A549 (cell line): ENCODE results near the gene ADTRP.

Source experiments
- CHD4 ChIP-seq: fragments of 200-600 bp; sonication (generic); IDR thresholded peaks from 2 replicates; pipeline ENCODE4 v1.6.1; 2016; ENCODE audit warnings: antibody characterized with exemption, mild to moderate bottlenecking, borderline replicate concordance
- EP300 ChIP-seq, 2 experiments: fragments of >200 bp; sonication (Bioruptor Twin); formaldehyde crosslinking; IDR thresholded peaks; 2 replicates in 1 of 2; 3 replicates in 1 of 2; pipeline ENCODE4 v1.6.1; 2016 to 2017
- HOXB13 ChIP-seq: fragments of 250-450 bp; sonication (Bioruptor Pico); IDR thresholded peaks from 2 replicates; pipeline ENCODE4 v1.5.0; 2020; ENCODE audit warnings: low read depth, mild to moderate bottlenecking, moderate library complexity
- JUN ChIP-seq, 2 experiments: fragments of >200 bp; sonication (Bioruptor Twin); formaldehyde crosslinking; IDR thresholded peaks; 2 replicates in 1 of 2; 3 replicates in 1 of 2; pipeline ENCODE4 v1.6.1; 2016 to 2017
- MAZ ChIP-seq: fragments of 150-350 bp; IDR thresholded peaks from 2 replicates; pipeline ENCODE4 v1.6.1; 2014; ENCODE audit warnings: antibody characterized with exemption, low read depth, low read length, borderline replicate concordance
- NR3C1 ChIP-seq: fragments of >200 bp; sonication (Bioruptor Twin); formaldehyde crosslinking; IDR thresholded peaks from 3 replicates; pipeline ENCODE4 v1.6.1; 2017
- POLR2A ChIP-seq: IDR thresholded peaks from 2 replicates; pipeline ENCODE4 v1.6.1; 2012; ENCODE audit warnings: mild to moderate bottlenecking, low read length
- TF ChIP-seq, protein P1 (sequence below): fragments of >200 bp; sonication (Bioruptor Twin); formaldehyde crosslinking; IDR thresholded peaks from 3 replicates; pipeline ENCODE4 v1.5.1; 2016
- TF ChIP-seq, protein P2 (sequence below): fragments of 250-450 bp; sonication (Bioruptor Pico); IDR thresholded peaks from 2 replicates; pipeline ENCODE4 v1.5.0; 2021; ENCODE audit warnings: mild to moderate bottlenecking, moderate library complexity, borderline replicate concordance

DNA sequence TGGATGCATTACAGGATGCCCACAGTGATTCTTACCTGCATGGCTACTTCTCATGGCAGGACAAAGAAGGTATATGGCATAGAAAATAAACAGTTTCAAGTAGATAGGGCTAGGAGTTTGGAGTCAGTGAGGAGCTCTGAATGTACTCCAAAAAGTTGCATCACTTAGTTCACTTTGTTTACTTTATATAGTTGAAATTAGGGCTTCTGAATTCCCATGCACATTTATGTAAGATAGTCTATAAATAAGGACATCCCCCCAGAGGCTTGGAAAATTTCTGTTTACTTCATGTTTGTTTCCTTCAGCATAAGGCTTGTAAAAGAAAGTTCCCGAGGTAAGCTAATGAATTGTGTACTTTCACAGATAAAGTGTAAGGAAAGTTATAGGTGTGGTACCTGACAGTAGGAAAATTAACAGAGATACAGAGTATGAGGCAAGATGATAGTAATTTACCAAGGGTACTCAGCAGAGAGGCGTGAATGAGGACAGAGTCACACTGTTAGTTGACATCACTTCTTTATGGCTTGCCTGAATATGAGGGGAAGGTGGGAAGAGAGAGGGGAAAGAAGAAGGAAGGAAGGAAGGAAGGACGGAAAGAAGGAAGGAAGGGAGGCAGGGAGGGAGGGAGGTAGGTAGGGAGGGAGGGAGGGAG lies 51.1 kb downstream of the ADTRP start:
- TF ChIP-seq, protein P1, sequence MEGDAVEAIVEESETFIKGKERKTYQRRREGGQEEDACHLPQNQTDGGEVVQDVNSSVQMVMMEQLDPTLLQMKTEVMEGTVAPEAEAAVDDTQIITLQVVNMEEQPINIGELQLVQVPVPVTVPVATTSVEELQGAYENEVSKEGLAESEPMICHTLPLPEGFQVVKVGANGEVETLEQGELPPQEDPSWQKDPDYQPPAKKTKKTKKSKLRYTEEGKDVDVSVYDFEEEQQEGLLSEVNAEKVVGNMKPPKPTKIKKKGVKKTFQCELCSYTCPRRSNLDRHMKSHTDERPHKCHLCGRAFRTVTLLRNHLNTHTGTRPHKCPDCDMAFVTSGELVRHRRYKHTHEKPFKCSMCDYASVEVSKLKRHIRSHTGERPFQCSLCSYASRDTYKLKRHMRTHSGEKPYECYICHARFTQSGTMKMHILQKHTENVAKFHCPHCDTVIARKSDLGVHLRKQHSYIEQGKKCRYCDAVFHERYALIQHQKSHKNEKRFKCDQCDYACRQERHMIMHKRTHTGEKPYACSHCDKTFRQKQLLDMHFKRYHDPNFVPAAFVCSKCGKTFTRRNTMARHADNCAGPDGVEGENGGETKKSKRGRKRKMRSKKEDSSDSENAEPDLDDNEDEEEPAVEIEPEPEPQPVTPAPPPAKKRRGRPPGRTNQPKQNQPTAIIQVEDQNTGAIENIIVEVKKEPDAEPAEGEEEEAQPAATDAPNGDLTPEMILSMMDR, result no peak
- TF ChIP-seq POLR2A, result no peak
- TF ChIP-seq HOXB13 (CRISPR knock-in tag), result no peak
- no peak for TF ChIP-seq NR3C1
- TF ChIP-seq MAZ, result no peak
- TF ChIP-seq, protein P2, sequence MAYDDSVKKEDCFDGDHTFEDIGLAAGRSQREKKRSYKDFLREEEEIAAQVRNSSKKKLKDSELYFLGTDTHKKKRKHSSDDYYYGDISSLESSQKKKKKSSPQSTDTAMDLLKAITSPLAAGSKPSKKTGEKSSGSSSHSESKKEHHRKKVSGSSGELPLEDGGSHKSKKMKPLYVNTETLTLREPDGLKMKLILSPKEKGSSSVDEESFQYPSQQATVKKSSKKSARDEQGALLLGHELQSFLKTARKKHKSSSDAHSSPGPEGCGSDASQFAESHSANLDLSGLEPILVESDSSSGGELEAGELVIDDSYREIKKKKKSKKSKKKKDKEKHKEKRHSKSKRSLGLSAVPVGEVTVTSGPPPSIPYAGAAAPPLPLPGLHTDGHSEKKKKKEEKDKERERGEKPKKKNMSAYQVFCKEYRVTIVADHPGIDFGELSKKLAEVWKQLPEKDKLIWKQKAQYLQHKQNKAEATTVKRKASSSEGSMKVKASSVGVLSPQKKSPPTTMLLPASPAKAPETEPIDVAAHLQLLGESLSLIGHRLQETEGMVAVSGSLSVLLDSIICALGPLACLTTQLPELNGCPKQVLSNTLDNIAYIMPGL (CRISPR knock-in tag), result no peak
- no peak for TF ChIP-seq JUN (IDR thresholded peaks at IDR 0.05)
- TF ChIP-seq EP300 (IDR thresholded peaks at IDR 0.05), result no peak
- TF ChIP-seq CHD4, result no peak
